Esophagus squamous epithelium (tissue), 5 donors: ENCODE data around the gene MAP4K4. TPM values are rescaled to one million over a fixed set of nuclear protein-coding genes. Genes with fewer than 3 reads are reported as not detected.

Experiments
- DNase-seq: peaks from one replicate; lab custom pipeline; 2025; lab: John Stamatoyannopoulos, UW
- H3K27ac ChIP-seq, 4 donors: fragments of 200-600 bp; sonication (generic); one replicate each; pipeline ENCODE4 v1.5.1; 2016 to 2019; ENCODE audit warnings: mild to moderate bottlenecking in 1 of 4
- H3K27me3 ChIP-seq, 4 donors: fragments of 200-600 bp; sonication (generic); 1 replicate in 3 of 4; 2 replicates in 1 of 4; pipeline versions ENCODE4 v1.5.1 to v1.6.0; 2017 to 2021; ENCODE audit warnings: antibody characterized with exemption in 1 of 4
- H3K36me3 ChIP-seq, 3 donors: fragments of 200-600 bp; sonication (generic); one replicate each; pipeline ENCODE4 v1.5.1; 2016 to 2019
- H3K4me1 ChIP-seq, 3 donors: fragments of 200-600 bp; sonication (generic); one replicate each; pipeline ENCODE4 v1.5.1; 2017 to 2019
- H3K4me3 ChIP-seq, 4 donors: fragments of 200-600 bp; sonication (generic); 1 replicate in 3 of 4; 2 replicates in 1 of 4; pipeline ENCODE4 v1.5.1; 2016 to 2019; ENCODE audit warnings: mild to moderate bottlenecking in 2 of 4, moderate library complexity in 1 of 4
- H3K9me3 ChIP-seq, 3 donors: fragments of 200-600 bp; sonication (generic); one replicate each; pipeline ENCODE4 v1.5.1; 2016 to 2019
- POLR2A ChIP-seq, 4 donors: fragments of 450-650 bp; IDR thresholded peaks; one replicate each; pipeline ENCODE4 v1.6.1; 2017; ENCODE audit warnings: antibody characterized with exemption in 4 of 4, mild to moderate bottlenecking in 4 of 4, moderate library complexity in 3 of 4
- WGBS, 2 donors: methylation state at CpG; one replicate each; pipeline ENCODE4 v1.1.5; 2018; 5-methylcytosine and 5-hydroxymethylcytosine counted together
- intact Hi-C: fragments of 100-400 bp; cut with DNase I; formaldehyde crosslinking; loops from one replicate; pipeline ENCODE4 v1.15.0; 2022
- total RNA-seq, 4 donors: library from RNA; depleted of rRNA; stranded (reverse); fragments of >200 nt; gene quantifications; one replicate each; pipeline ENCODE4 v1.1.0, GENCODE V29; 2016
- TF ChIP-seq, protein P1 (sequence below), 6 experiments: fragments of 450-650 bp in 4 of 6; fragments of 200-600 bp in 2 of 6; sonication (generic) in 2 of 6; IDR thresholded peaks; one replicate each; pipeline ENCODE4 v1.5.1; 2016 to 2019; ENCODE audit warnings: antibody characterized with exemption in 6 of 6, mild to moderate bottlenecking in 4 of 6, moderate library complexity in 4 of 6
- donor health status: DM: yes; HTN: yes; CAD: no.

The MAP4K4 gene
- total RNA-seq, 4 donors from 2014 or later: 46.0 to 121 (median 53.9) TPM

DNA sequence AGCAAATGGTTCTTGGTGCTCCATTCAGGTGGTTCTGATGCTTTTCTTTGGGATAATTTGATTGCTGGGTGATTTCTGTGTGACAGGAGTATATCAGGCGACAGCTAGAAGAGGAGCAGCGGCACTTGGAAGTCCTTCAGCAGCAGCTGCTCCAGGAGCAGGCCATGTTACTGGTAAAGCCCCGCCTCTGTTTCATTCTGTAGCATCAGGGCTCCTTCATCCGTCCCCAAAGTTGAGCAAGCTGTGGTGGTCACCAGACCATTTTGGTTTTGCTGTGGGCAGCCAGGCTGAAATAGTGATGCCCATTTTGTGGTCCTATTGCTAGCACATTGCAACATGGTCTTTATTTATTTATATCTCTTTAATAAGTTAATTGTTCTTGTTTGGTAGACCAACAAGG, 161.4 kb downstream of the MAP4K4 start:
- H3K36me3 ChIP-seq: peaks cover 8 to 84% (median 13%) of the 10 kb centered on the region in 3 donors
- H3K4me3 ChIP-seq: no peak overlapping the region
- no peaks in the 10 kb centered on the region for H3K27me3 ChIP-seq
- no peaks in the 10 kb centered on the region for H3K9me3 ChIP-seq
- no peak overlapping the region for H3K27ac ChIP-seq
- no peak for DNase-seq
- WGBS, 2 donors: 74 to 90% methylated on average over 4 of the region's 4 CpGs
- peaks cover 0 to 13% (median 0%) of the 10 kb centered on the region in 3 donors for H3K4me1 ChIP-seq
- intact Hi-C loops: no loop called here
- TF ChIP-seq, protein P1, sequence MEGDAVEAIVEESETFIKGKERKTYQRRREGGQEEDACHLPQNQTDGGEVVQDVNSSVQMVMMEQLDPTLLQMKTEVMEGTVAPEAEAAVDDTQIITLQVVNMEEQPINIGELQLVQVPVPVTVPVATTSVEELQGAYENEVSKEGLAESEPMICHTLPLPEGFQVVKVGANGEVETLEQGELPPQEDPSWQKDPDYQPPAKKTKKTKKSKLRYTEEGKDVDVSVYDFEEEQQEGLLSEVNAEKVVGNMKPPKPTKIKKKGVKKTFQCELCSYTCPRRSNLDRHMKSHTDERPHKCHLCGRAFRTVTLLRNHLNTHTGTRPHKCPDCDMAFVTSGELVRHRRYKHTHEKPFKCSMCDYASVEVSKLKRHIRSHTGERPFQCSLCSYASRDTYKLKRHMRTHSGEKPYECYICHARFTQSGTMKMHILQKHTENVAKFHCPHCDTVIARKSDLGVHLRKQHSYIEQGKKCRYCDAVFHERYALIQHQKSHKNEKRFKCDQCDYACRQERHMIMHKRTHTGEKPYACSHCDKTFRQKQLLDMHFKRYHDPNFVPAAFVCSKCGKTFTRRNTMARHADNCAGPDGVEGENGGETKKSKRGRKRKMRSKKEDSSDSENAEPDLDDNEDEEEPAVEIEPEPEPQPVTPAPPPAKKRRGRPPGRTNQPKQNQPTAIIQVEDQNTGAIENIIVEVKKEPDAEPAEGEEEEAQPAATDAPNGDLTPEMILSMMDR (IDR thresholded peaks at IDR 0.05): no peak
- TF ChIP-seq POLR2A (IDR thresholded peaks at IDR 0.05): no peak

DNA sequence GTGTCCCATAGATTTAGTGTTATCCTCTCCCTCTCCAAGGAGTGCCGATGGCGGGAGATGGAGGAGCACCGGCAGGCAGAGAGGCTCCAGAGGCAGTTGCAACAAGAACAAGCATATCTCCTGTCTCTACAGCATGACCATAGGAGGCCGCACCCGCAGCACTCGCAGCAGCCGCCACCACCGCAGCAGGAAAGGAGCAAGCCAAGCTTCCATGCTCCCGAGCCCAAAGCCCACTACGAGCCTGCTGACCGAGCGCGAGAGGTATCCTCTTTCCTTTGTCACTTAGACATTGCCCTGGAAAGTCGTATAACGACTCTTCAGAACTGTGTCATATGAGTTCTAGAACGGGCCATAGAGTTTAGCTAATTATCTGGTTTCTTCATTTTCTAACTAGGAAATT, 162.1 kb downstream of the MAP4K4 start:
- no peak for TF ChIP-seq POLR2A (IDR thresholded peaks at IDR 0.05)
- TF ChIP-seq, protein P1 (IDR thresholded peaks at IDR 0.05): no peak
- Histone ChIP-seq H3K36me3 (peaks cover 8 to 82% (median 13%) of the 10 kb centered on the region in 3 donors), H3K27ac (no peak overlapping the region), H3K4me1 (peaks cover 0 to 13% (median 0%) of the 10 kb centered on the region in 3 donors), H3K27me3 (no peaks in the 10 kb centered on the region), H3K4me3 (no peak overlapping the region), H3K9me3 (no peaks in the 10 kb centered on the region)
- intact Hi-C loops: no loop called here
- WGBS, 2 donors: 95% methylated on average over 13 to 16 of the region's 16 CpGs
- DNase-seq: no peak

DNA sequence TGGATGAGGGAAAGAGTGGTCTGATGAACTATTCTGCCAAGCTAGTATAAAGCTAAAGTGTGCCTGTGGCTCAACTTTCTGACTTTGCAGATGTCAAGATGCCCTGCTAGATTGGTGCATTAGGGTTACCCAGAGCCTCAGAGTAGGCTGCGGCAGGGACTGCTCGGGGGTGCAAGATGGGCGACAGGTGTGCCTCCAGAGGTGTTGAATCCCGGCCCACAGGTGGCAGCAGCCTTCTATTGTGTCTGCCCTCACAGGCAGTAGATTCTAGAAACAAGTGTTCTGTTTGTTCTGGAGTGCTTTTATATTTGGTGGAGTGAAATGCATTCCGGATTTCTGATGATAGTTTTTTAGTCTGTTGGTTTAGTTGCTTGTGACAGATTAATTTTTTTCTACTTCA, 162.7 kb downstream of the MAP4K4 start:
- TF ChIP-seq, protein P1 (IDR thresholded peaks at IDR 0.05): no peak
- no peak for TF ChIP-seq POLR2A (IDR thresholded peaks at IDR 0.05)
- no peak overlapping the region for H3K27ac ChIP-seq
- H3K9me3 ChIP-seq: no peaks in the 10 kb centered on the region
- H3K27me3 ChIP-seq: no peaks in the 10 kb centered on the region
- 72 to 75% methylated on average over 5 of the region's 5 CpGs for WGBS, 2 donors
- peaks cover 8 to 83% (median 17%) of the 10 kb centered on the region in 3 donors for H3K36me3 ChIP-seq
- no peak overlapping the region for H3K4me3 ChIP-seq
- DNase-seq: no peak
- intact Hi-C loops: no loop called here
- peaks cover 0 to 13% (median 0%) of the 10 kb centered on the region in 3 donors for H3K4me1 ChIP-seq

DNA sequence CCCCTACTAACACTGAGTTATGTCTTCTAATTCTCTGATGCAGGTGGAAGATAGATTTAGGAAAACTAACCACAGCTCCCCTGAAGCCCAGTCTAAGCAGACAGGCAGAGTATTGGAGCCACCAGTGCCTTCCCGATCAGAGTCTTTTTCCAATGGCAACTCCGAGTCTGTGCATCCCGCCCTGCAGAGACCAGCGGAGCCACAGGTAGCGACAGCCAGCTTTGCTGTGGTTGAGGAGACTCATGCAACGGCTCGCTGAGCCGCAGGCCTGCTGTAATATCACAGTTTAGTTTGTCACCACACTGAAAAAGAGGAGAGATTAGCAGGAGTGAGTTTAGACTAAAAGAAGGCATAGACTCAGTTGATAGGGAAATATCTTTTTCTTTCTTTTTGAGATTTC, 163.3 kb downstream of the MAP4K4 start:
- intact Hi-C loops: no loop called here
- peaks cover 8 to 83% (median 21%) of the 10 kb centered on the region in 3 donors for H3K36me3 ChIP-seq

DNA sequence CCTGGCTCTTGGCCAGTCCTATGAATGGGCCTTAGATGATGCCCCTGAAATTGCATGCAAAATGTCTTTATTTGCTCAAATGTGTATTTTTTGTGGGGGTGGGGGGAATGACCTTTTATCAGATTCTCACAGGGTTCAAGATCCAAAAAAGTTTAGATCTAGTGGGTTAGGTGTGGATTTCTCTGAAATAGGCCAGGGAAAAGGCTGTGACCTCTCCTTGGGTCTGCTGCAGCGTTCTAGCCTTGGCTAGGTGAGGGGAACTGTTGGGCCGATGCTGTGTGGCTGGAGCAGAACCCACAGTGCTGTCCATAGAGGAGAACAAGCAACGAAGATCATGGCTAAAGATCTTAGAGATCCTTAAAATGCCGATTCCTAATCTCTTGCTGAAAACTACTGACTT, 163.9 kb downstream of the MAP4K4 start:
- 87 to 96% methylated on average over 4 of the region's 4 CpGs for WGBS, 2 donors
- no peak for DNase-seq
- H3K36me3 ChIP-seq: peaks cover 8 to 83% (median 18%) of the 10 kb centered on the region in 3 donors

More for the DNA sequence above, 163.3 kb downstream of the MAP4K4 start:
- WGBS, 2 donors: 75 to 92% methylated on average over 7 to 8 of the region's 8 CpGs
- H3K27me3 ChIP-seq: no peaks in the 10 kb centered on the region
- no peak for DNase-seq
- H3K9me3 ChIP-seq: no peaks in the 10 kb centered on the region
- no peak overlapping the region for H3K4me3 ChIP-seq
- peaks cover 0 to 13% (median 0%) of the 10 kb centered on the region in 3 donors for H3K4me1 ChIP-seq
- H3K27ac ChIP-seq: no peak overlapping the region
- TF ChIP-seq POLR2A (IDR thresholded peaks at IDR 0.05): no peak
- TF ChIP-seq, protein P1 (IDR thresholded peaks at IDR 0.05): no peak

More for the DNA sequence above, 163.9 kb downstream of the MAP4K4 start:
- intact Hi-C loops: no loop called here
- Histone ChIP-seq H3K27me3 (no peaks in the 10 kb centered on the region), H3K4me1 (peaks cover 0 to 13% (median 0%) of the 10 kb centered on the region in 3 donors), H3K9me3 (no peaks in the 10 kb centered on the region), H3K27ac (no peak overlapping the region), H3K4me3 (no peak overlapping the region)
- TF ChIP-seq, protein P1 (IDR thresholded peaks at IDR 0.05): no peak
- no peak for TF ChIP-seq POLR2A (IDR thresholded peaks at IDR 0.05)
